Heart left ventricle (tissue), 16 donors: ENCODE data around the gene TAF7L. TPM values are rescaled to one million over a fixed set of nuclear protein-coding genes. Genes with fewer than 3 reads are reported as not detected.
A peak's percentile ranks its signal among the peaks of the same experiment; 100 is the strongest.

Experiments
- ATAC-seq, 4 donors: fragments of 200-7000 bp; cut with Tn5 transposase; one replicate each; pipeline ENCODE4 v1.9.1; 2020 to 2022; ENCODE audit warnings: moderate library complexity in 4 of 4, mild to moderate bottlenecking in 3 of 4, moderate number of reproducible peaks in 1 of 4
- DNase-seq, 5 donors: peaks; one replicate each; pipeline ENCODE4 v3.0.0-alpha.2; 2020
- H3K27ac ChIP-seq, 12 donors: fragments of 200-600 bp; sonication (generic) in 4 of 12; one replicate each; pipeline versions ENCODE4 v1.5.0 to v1.8.0; 2016 to 2022; ENCODE audit warnings: mild to moderate bottlenecking in 2 of 12
- H3K27me3 ChIP-seq, 9 donors: fragments of 200-600 bp; sonication (generic) in 2 of 9; one replicate each; pipeline versions ENCODE4 v1.5.1 to v1.8.0; 2016 to 2022; ENCODE audit warnings: mild to moderate bottlenecking in 3 of 9
- H3K36me3 ChIP-seq, 9 donors: fragments of 200-600 bp; sonication (generic) in 2 of 9; one replicate each; pipeline versions ENCODE4 v1.5.0 to v1.8.0; 2018 to 2022; ENCODE audit warnings: mild to moderate bottlenecking in 2 of 9
- H3K4me1 ChIP-seq, 12 donors: fragments of 200-600 bp; sonication (generic) in 4 of 12; one replicate each; pipeline versions ENCODE4 v1.5.0 to v1.8.0; 2016 to 2022; ENCODE audit warnings: mild to moderate bottlenecking in 3 of 12
- H3K4me3 ChIP-seq, 12 donors: fragments of 200-600 bp; sonication (generic) in 4 of 12; one replicate each; pipeline versions ENCODE4 v1.5.0 to v1.8.0; 2017 to 2022; ENCODE audit warnings: mild to moderate bottlenecking in 9 of 12, moderate library complexity in 4 of 12
- H3K9me3 ChIP-seq, 12 donors: fragments of 200-600 bp; sonication (generic) in 4 of 12; one replicate each; pipeline versions ENCODE4 v1.5.0 to v1.8.0; 2016 to 2022; ENCODE audit warnings: mild to moderate bottlenecking in 1 of 12
- POLR2A ChIP-seq, 2 donors: fragments of 450-650 bp; IDR thresholded peaks; one replicate each; pipeline ENCODE4 v1.6.1; 2017; ENCODE audit warnings: antibody characterized with exemption in 2 of 2, mild to moderate bottlenecking in 2 of 2, moderate library complexity in 2 of 2
- WGBS, 4 donors: extraction: QIAGEN DNeasy Blood & Tissue Kit in 2 of 4; methylation state at CpG; one replicate each; pipeline versions ENCODE4 v1.1.5 to v1.1.7; 2013 to 2018; 5-methylcytosine and 5-hydroxymethylcytosine counted together
- intact Hi-C, 10 donors: fragments of 100-400 bp; cut with DNase I; formaldehyde crosslinking; loops; one replicate each; pipeline versions ENCODE4 v1.11.1 to v1.14.2; 2022
- polyA plus RNA-seq, 2 donors: library from polyadenylated mRNA; stranded (reverse); fragments of 200-250 nt; gene quantifications; one replicate each; pipeline ENCODE4 v1.2.3, GENCODE V29; 2013
- total RNA-seq, 9 donors: library from RNA; depleted of rRNA in 2 of 9; stranded (reverse); fragments of >200 nt in 2 of 9; fragmentation: NEBNext Ultra II Directional in 3 of 9; extraction: Animal tissue kit (Norgen Biotek cat#: 25700) in 3 of 9; gene quantifications; one replicate each; pipeline versions ENCODE4 v1.1.0 to v1.2.4, GENCODE V29; 2016 to 2023
- TF ChIP-seq, protein P1 (sequence below), 12 donors: fragments of 200-600 bp; sonication (generic) in 4 of 12; IDR thresholded peaks; one replicate each; pipeline versions ENCODE4 v1.5.0 to v1.8.0; 2018 to 2022; ENCODE audit warnings: antibody characterized with exemption in 12 of 12, mild to moderate bottlenecking in 5 of 12
- donor health status: ischemic (EF 13 %, LVEDD 7.1; RV severe dilation, severe dysfunction).
- donor health status: healthy with polysubstance abuse.
- donor health status: DM: no; HTN: yes; CAD: no.
- donor health status: DM: no; HTN: no; CAD: no.
- donor health status: ischemic (EF 25% LVEDD 6.9; RV normal size, moderate dysfunction).
- donor health status: ischemic (EF 25% LVEDD 5.7; RV mildly dilated, moderate dysfunction).
- donor health status: healthy.
- donor health status: DM: yes; HTN: yes; CAD: no.
- donor health status: ischemic (EF 35%, LVEDD 5.7; RV mildly dilated, moderate dysfunction).
- donor health status: nonischemic (EF 11% LVEDD 7.7; RV severe dilation, severe dysfunction).
- donor health status: DM: yes; HTN: yes; CAD: no.
- donor health status: PGD.
- donor health status: ischemic (EF 29% LVEDD 5.4; RV normal size, mild dysfunction).
- donor health status: nonischemic (EF 23%, LVEDD 6.1; RV moderate dilation, normal function).

Gene TAF7L
- total and polyA plus RNA-seq, 11 donors, result 0.04 TPM; not detected in 10

- H3K27ac ChIP-seq, result no peak overlapping the region
- DNase-seq (no peak), ATAC-seq (no peak)
- intact Hi-C loops, result no loop called here
- peaks cover 0 to 17% (median 0%) of the 10 kb centered on the region in 9 donors for H3K27me3 ChIP-seq
- H3K36me3 ChIP-seq, result no peaks in the 10 kb centered on the region
- no peak overlapping the region for H3K4me3 ChIP-seq
- TF ChIP-seq POLR2A (IDR thresholded peaks at IDR 0.05), result no peak
- TF ChIP-seq, protein P1, sequence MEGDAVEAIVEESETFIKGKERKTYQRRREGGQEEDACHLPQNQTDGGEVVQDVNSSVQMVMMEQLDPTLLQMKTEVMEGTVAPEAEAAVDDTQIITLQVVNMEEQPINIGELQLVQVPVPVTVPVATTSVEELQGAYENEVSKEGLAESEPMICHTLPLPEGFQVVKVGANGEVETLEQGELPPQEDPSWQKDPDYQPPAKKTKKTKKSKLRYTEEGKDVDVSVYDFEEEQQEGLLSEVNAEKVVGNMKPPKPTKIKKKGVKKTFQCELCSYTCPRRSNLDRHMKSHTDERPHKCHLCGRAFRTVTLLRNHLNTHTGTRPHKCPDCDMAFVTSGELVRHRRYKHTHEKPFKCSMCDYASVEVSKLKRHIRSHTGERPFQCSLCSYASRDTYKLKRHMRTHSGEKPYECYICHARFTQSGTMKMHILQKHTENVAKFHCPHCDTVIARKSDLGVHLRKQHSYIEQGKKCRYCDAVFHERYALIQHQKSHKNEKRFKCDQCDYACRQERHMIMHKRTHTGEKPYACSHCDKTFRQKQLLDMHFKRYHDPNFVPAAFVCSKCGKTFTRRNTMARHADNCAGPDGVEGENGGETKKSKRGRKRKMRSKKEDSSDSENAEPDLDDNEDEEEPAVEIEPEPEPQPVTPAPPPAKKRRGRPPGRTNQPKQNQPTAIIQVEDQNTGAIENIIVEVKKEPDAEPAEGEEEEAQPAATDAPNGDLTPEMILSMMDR (IDR thresholded peaks at IDR 0.05), result no peak
- no peaks in the 10 kb centered on the region for H3K4me1 ChIP-seq
- no peaks in the 10 kb centered on the region for H3K9me3 ChIP-seq
- 58 to 89% (median 72%) methylated on average over 1 of the region's 1 CpG for WGBS, 4 donors
Measured at GRCh38 chrX:101223226-101223625, 67.9 kb downstream of the TAF7L start.

- no peak for TF ChIP-seq POLR2A (IDR thresholded peaks at IDR 0.05)
- TF ChIP-seq, protein P1 (IDR thresholded peaks at IDR 0.05), result no peak
- Histone ChIP-seq H3K4me1 (no peaks in the 10 kb centered on the region), H3K27me3 (peaks cover 0 to 17% (median 0%) of the 10 kb centered on the region in 9 donors), H3K27ac (no peak overlapping the region), H3K4me3 (no peak overlapping the region), H3K36me3 (no peaks in the 10 kb centered on the region), H3K9me3 (no peaks in the 10 kb centered on the region)
- DNase-seq (no peak), ATAC-seq (no peak)
- intact Hi-C loops, result no loop called here
- 40 to 57% (median 47%) methylated on average over 4 of the region's 4 CpGs for WGBS, 4 donors
Measured at GRCh38 chrX:101220662-101221260, 70.4 kb downstream of the TAF7L start.

GRCh38 chrX:101219864-101220346, 71.2 kb downstream of the TAF7L start:
- ATAC-seq (peak in 2 of 4 donors; percentile 36 to 50), DNase-seq (no peak)
- Histone ChIP-seq H3K4me1 (no peaks in the 10 kb centered on the region), H3K27me3 (peaks cover 0 to 11% (median 0%) of the 10 kb centered on the region in 9 donors), H3K27ac (no peak overlapping the region), H3K36me3 (no peaks in the 10 kb centered on the region), H3K9me3 (no peaks in the 10 kb centered on the region), H3K4me3 (no peak overlapping the region)
- intact Hi-C loops, result no loop called here
- TF ChIP-seq POLR2A (IDR thresholded peaks at IDR 0.05), result no peak
- TF ChIP-seq, protein P1 (IDR thresholded peaks at IDR 0.05), result no peak
- 49 to 62% (median 57%) methylated on average over 12 of the region's 12 CpGs for WGBS, 4 donors

GRCh38 chrX:101219116-101219863, 71.8 kb downstream of the TAF7L start, which contains the start of gene DRP2:
Gene DRP2, plus strand, starts transcription at chrX:101219786. Its CDS starts 11,862 bp downstream, at chrX:101231648.
- WGBS, 4 donors, result 65 to 77% (median 71%) methylated on average over 7 of the region's 7 CpGs
- H3K27me3 ChIP-seq, result peaks cover 0 to 15% (median 0%) of the 10 kb centered on the region in 9 donors
- no peak within 1 kb of the TSS for H3K4me3 ChIP-seq
- no peaks in the 10 kb centered on the region for H3K9me3 ChIP-seq
- H3K36me3 ChIP-seq, result no peaks in the 10 kb centered on the region
- ATAC-seq (no peak), DNase-seq (no peak)
- no peak for TF ChIP-seq POLR2A (IDR thresholded peaks at IDR 0.05)
- TF ChIP-seq, protein P1 (IDR thresholded peaks at IDR 0.05), result no peak
- intact Hi-C loops, result no loop called here
- H3K4me1 ChIP-seq, result no peaks in the 10 kb centered on the region
- no peak within 1 kb of the TSS for H3K27ac ChIP-seq
